Kidney (tissue), 14 donors: ENCODE measurements around the gene VPS72. TPM values are rescaled to one million over a fixed set of nuclear protein-coding genes. Genes with fewer than 3 reads are reported as not detected.

Experiments
- DNase-seq, 5 donors: peaks; one replicate each; pipeline ENCODE4 v3.0.0-alpha.2; 2013 to 2020
- FAIRE-seq: peaks from 2 replicates; lab custom pipeline; 2012; peaks lifted over from hg19 to GRCh38; lab: Jason Lieb, UNC
- H3K27ac ChIP-seq, 2 donors: one replicate each; pipeline ENCODE4 v1.7.0; 2013; ENCODE audit warnings: low read depth in 2 of 2, low read length in 2 of 2, inconsistent platforms in 1 of 2
- H3K27me3 ChIP-seq: one replicate; pipeline ENCODE4 v1.7.1; 2013; ENCODE audit warnings: low read length, inconsistent platforms; ENCODE audit not compliant: control insufficient read depth, insufficient read depth
- H3K36me3 ChIP-seq, 3 donors: one replicate each; pipeline versions ENCODE4 v1.7.0 to v1.7.1; 2013; ENCODE audit warnings: low read length in 3 of 3, control low read depth in 1 of 3, inconsistent platforms in 1 of 3; ENCODE audit not compliant: insufficient read depth in 3 of 3, control insufficient read depth in 2 of 3
- H3K4me1 ChIP-seq, 3 donors: one replicate each; pipeline versions ENCODE4 v1.7.0 to v1.7.1; 2013; ENCODE audit warnings: low read length in 3 of 3, inconsistent platforms in 1 of 3, low read depth in 1 of 3; ENCODE audit not compliant: control insufficient read depth in 2 of 3, insufficient read depth in 2 of 3
- H3K4me3 ChIP-seq, 3 donors: one replicate each; pipeline versions ENCODE4 v1.7.0 to v1.8.1; 2013; ENCODE audit warnings: low read length in 3 of 3, control low read depth in 1 of 3, inconsistent platforms in 1 of 3
- H3K9ac ChIP-seq, 3 donors: one replicate each; pipeline versions ENCODE4 v1.7.0 to v1.7.1; 2013; ENCODE audit warnings: low read length in 3 of 3, control low read depth in 1 of 3, inconsistent platforms in 1 of 3
- H3K9me3 ChIP-seq, 3 donors: one replicate each; pipeline versions ENCODE4 v1.7.0 to v1.7.1; 2013; ENCODE audit warnings: low read length in 3 of 3, control low read depth in 1 of 3, inconsistent platforms in 1 of 3; ENCODE audit not compliant: control insufficient read depth in 2 of 3, insufficient read depth in 1 of 3
- intact Hi-C: fragments of 100-400 bp; cut with DNase I; formaldehyde crosslinking; loops from one replicate; pipeline ENCODE4 v1.11.1; 2022
- polyA plus RNA-seq: library from polyadenylated mRNA; stranded (reverse); fragments of 350-450 nt; fragmentation: Illumina TruSeq; extraction: RNeasy Lipid Tissue Mini Kit (QIAGEN cat#74804); gene quantifications from one replicate; pipeline ENCODE4 v1.2.3, GENCODE V29; 2014; ENCODE audit warnings: low read depth, low replicate concordance; ENCODE audit not compliant: insufficient read depth
- total RNA-seq: library from RNA; stranded (reverse); fragmentation: NEBNext Ultra II Directional; extraction: Animal tissue kit (Norgen Biotek cat#: 25700); gene quantifications from one replicate; pipeline ENCODE4 v1.2.1, GENCODE V29; 2021
- TF ChIP-seq, protein P1 (sequence below): IDR thresholded peaks from 3 replicates; pipeline ENCODE4 v1.5.1; 2012; ENCODE audit warnings: mild to moderate bottlenecking, moderate library complexity, borderline replicate concordance; ENCODE audit not compliant: insufficient read depth; ENCODE audit errors: extremely low read depth
- donor health status: control.
- donor health status: control.
- donor health status: control.
- donor health status: control.
- donor health status: control.
- donor health status: DM: yes; HTN: yes; CAD: no.
- donor health status: Normal renal cell carcinoma (clear cell type).

The VPS72 gene
- total and polyA plus RNA-seq, 2 donors from 2014 or later = 38.2 to 52.6 TPM

DNA sequence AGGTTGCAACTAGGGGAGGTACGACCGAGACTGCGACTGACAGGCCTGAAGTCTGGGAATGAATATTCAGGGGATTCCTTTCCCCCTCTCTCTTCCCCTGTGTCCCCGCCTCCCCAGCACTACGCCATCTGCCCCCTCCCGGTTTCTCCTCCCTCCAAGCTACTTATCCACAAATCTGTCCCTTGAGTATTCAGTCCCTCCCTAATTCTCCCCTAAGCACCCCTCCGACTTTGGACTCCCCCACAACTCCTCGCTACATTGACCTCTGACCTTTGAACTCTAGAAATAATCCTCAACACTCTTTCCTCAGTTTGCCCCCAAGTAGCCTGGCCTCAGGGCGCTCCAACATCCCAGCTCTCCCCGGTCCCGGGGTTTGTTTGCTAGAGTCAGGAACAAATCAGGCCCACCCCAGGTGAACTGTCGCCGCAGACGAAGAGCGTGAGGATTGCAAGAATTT is 24.7 kb downstream of the VPS72 start:
- intact Hi-C loops = no loop called here
- Histone ChIP-seq H3K36me3 (peaks cover 6 to 16% (median 11%) of the 10 kb centered on the region in 3 donors), H3K4me1 (peaks cover 0 to 16% (median 6%) of the 10 kb centered on the region in 3 donors), H3K27me3 (no peaks in the 10 kb centered on the region), H3K4me3 (peak overlapping the region; percentile 76 to 97 (median 92)), H3K9me3 (no peaks in the 10 kb centered on the region), H3K9ac (peak overlapping the region; percentile 57 to 93 (median 86)), H3K27ac (peak overlapping the region; percentile 74 to 85)
- peak in 4 of 5 donors; percentile 68 to 88 (median 85) for DNase-seq
- FAIRE-seq = no peak
- TF ChIP-seq, protein P1, sequence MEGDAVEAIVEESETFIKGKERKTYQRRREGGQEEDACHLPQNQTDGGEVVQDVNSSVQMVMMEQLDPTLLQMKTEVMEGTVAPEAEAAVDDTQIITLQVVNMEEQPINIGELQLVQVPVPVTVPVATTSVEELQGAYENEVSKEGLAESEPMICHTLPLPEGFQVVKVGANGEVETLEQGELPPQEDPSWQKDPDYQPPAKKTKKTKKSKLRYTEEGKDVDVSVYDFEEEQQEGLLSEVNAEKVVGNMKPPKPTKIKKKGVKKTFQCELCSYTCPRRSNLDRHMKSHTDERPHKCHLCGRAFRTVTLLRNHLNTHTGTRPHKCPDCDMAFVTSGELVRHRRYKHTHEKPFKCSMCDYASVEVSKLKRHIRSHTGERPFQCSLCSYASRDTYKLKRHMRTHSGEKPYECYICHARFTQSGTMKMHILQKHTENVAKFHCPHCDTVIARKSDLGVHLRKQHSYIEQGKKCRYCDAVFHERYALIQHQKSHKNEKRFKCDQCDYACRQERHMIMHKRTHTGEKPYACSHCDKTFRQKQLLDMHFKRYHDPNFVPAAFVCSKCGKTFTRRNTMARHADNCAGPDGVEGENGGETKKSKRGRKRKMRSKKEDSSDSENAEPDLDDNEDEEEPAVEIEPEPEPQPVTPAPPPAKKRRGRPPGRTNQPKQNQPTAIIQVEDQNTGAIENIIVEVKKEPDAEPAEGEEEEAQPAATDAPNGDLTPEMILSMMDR = no peak

DNA sequence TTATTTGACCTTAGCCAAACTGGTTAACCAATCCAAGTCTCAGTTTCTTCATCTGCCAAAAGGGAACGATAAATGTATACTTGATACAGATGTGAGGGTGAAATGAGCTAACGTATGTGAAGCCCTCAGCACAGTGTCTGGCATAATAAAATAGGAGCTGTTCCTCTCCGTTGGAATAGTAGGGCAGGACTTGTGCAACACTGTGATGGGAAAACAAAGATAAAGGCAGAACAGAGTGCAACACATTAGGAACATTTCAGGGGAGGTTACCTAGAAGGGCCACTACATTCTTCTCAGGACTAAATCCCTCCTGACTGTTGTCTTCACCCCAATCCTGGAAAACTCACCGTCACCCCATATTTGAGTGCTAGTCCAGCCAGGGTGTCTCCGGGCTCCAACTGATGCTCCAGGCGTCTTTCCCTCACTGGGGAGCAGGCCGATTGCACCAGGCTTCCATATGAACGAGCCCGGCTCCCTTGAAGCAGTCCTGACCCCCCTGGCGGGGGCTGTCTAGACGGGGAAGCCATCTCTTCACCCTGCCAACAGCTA is 25.2 kb downstream of the VPS72 start:
- DNase-seq = no peak
- H3K4me1 ChIP-seq = peaks cover 0 to 16% (median 6%) of the 10 kb centered on the region in 3 donors
- intact Hi-C loops = no loop called here
- peaks cover 10 to 17% (median 11%) of the 10 kb centered on the region in 3 donors for H3K36me3 ChIP-seq
- H3K9me3 ChIP-seq = no peaks in the 10 kb centered on the region
- H3K4me3 ChIP-seq = peak overlapping the region; percentile 76 to 97 (median 92)
- TF ChIP-seq, protein P1 = no peak
- H3K9ac ChIP-seq = peak overlapping the region; percentile 57 to 93 (median 86)
- H3K27me3 ChIP-seq = no peaks in the 10 kb centered on the region
- peak overlapping the region; percentile 74 to 85 for H3K27ac ChIP-seq
- no peak for FAIRE-seq

DNA sequence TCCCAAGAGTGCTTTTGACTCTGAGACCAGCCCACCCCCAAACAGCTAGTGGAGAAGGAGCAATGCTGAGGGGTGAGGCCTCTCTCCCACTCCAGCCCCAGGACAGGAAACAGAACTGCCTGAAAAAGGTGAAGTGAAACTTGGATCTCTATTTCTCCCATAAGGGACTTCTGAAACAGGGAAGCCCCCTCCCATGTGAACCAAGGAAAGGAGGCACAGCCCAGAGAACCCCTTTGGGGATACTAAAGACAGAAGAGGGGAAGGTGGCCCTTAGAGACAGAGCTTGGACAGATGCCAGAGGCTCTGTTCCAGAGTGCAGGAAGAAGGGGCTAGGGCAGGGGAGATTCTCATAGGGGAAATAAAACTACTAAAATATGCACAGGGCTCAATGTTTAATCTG is 30.6 kb downstream of the VPS72 start:
- intact Hi-C loops = loop anchor here (10.0 kb wide), 1 partner anchor 55 kb away; no protein-coding TSS in a partner anchor
- Histone ChIP-seq H3K9me3 (no peaks in the 10 kb centered on the region), H3K4me3 (no peak overlapping the region), H3K27me3 (no peaks in the 10 kb centered on the region), H3K9ac (no peak overlapping the region), H3K27ac (no peak overlapping the region), H3K36me3 (peaks cover 6 to 26% (median 20%) of the 10 kb centered on the region in 3 donors), H3K4me1 (peaks cover 0 to 6% (median 1%) of the 10 kb centered on the region in 3 donors)
- FAIRE-seq (no peak), DNase-seq (no peak)
- TF ChIP-seq, protein P1 = no peak
